ENCODE data around the gene CDPF1. TPM values are rescaled to one million over a fixed set of nuclear protein-coding genes. Genes with fewer than 3 reads are reported as not detected.

The CDPF1 gene
- total RNA-seq, 1 donor from 2014 or later: 14.3 TPM

GRCh38 chr22:46295277-46295971, 45.3 kb upstream of the CDPF1 start:
- POLR2A ChIA-PET: interaction anchor here (0.9 to 2.1 kb wide), 9 partner anchors 15 to 299 kb away, joined by 3 to 29 read pairs (median 5); partner anchors contain the start of genes CDPF1 and TRMU
- H3K27ac Mint-ChIP-seq: peak overlapping the region; percentile 98
- H3K9me3 Mint-ChIP-seq: no peaks in the 10 kb centered on the region
- no peak for ATAC-seq (ENCODE audit: low read depth)
- no peaks in the 10 kb centered on the region for H3K27me3 Mint-ChIP-seq
- CTCF ChIA-PET: interaction anchor here (1.1 to 2.5 kb wide), 6 partner anchors 9 to 178 kb away, joined by 3 to 16 read pairs (median 4); partner anchors contain the start of gene TTC38
- peaks cover 51% of the 10 kb centered on the region for H3K4me1 Mint-ChIP-seq
- no peak for TF ChIP-seq CTCF (IDR thresholded peaks at IDR 0.05)
- no peak for DNase-seq
- peaks cover 2% of the 10 kb centered on the region for H3K36me3 Mint-ChIP-seq (ENCODE audit: low read depth)
- intact Hi-C loops (cut with micrococcal nuclease): loop anchor here (10.0 kb wide), 1 partner anchor 301 kb away; no protein-coding TSS in a partner anchor
- H3K4me3 Mint-ChIP-seq: peak overlapping the region; percentile 89

- TF ChIP-seq CTCF (IDR thresholded peaks at IDR 0.05): no peak
- H3K4me3 Mint-ChIP-seq: peak overlapping the region; percentile 56
- H3K36me3 Mint-ChIP-seq (ENCODE audit: low read depth): peaks cover 2% of the 10 kb centered on the region
- DNase-seq (no peak), ATAC-seq (ENCODE audit: low read depth) (no peak)
- no peaks in the 10 kb centered on the region for H3K9me3 Mint-ChIP-seq
- H3K4me1 Mint-ChIP-seq: peaks cover 55% of the 10 kb centered on the region
- ChIA-PET POLR2A (no interaction called here), CTCF (interaction anchor here (2.3 kb wide), 1 partner anchor 178 kb away, joined by 8 read pairs; no protein-coding TSS in a partner anchor)
- H3K27ac Mint-ChIP-seq: peak overlapping the region; percentile 98
- H3K27me3 Mint-ChIP-seq: no peaks in the 10 kb centered on the region
- intact Hi-C loops (cut with micrococcal nuclease): loop anchor here (10.0 kb wide), 1 partner anchor 300 kb away; no protein-coding TSS in a partner anchor
Measured at GRCh38 chr22:46294784-46295183, 44.7 kb upstream of the CDPF1 start.

DNA sequence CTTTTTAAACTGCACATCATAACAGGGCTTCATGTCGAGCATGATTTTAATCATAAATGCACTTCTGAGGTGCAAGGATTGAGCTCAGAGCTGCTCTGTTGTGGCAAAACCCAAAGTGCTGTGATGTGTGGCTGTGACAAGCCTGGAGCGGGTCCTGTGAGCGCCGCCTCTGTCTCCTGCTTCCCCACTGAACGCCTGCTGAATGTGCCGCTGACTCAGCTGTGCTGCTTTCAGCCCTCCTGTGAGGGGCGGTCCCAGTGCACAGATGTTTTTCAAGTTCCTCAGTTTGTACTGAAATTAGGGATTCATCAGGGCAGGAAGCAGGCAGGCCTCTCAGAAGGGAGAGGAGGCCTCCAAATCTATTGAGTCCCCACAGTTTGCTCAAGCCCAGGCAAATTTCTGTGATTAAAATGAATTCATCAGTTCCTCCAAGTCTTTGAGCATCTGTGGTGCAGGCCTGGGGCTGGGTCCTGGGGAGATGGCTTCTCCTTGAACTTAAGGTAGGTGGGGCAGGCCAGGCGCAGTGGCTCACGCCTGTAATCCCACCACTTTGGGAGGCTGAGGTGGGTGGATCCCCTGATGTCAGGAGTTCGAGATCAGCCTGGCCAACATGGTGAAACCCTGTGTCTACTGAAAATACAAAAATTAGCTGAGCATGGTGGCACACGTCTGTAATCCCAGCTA, 43.6 kb upstream of the CDPF1 start:
- peaks cover 2% of the 10 kb centered on the region for H3K36me3 Mint-ChIP-seq (ENCODE audit: low read depth)
- H3K4me3 Mint-ChIP-seq: peak overlapping the region; percentile 4
- ChIA-PET POLR2A (no interaction called here), CTCF (no interaction called here)
- H3K4me1 Mint-ChIP-seq: peaks cover 65% of the 10 kb centered on the region
- no peak for DNase-seq
- no peaks in the 10 kb centered on the region for H3K9me3 Mint-ChIP-seq
- peak overlapping the region; percentile 50 for H3K27ac Mint-ChIP-seq
- no peak for ATAC-seq (ENCODE audit: low read depth)
- no peaks in the 10 kb centered on the region for H3K27me3 Mint-ChIP-seq
- intact Hi-C loops (cut with micrococcal nuclease): loop anchor here (10.0 kb wide), 1 partner anchor 299 kb away; no protein-coding TSS in a partner anchor
- TF ChIP-seq CTCF (IDR thresholded peaks at IDR 0.05): no peak

- ATAC-seq (ENCODE audit: low read depth): no peak
- Mint-ChIP-seq H3K4me1 (peaks cover 75% of the 10 kb centered on the region), H3K9me3 (no peaks in the 10 kb centered on the region), H3K4me3 (no peak overlapping the region), H3K27me3 (no peaks in the 10 kb centered on the region), H3K27ac (peak overlapping the region; percentile 50), H3K36me3 (ENCODE audit: low read depth) (peaks cover 2% of the 10 kb centered on the region)
- ChIA-PET CTCF (no interaction called here), POLR2A (no interaction called here)
- no peak for TF ChIP-seq CTCF (IDR thresholded peaks at IDR 0.05)
- intact Hi-C loops (cut with micrococcal nuclease): loop anchor here (10.0 kb wide), 1 partner anchor 298 kb away; no protein-coding TSS in a partner anchor
- no peak for DNase-seq
Measured at GRCh38 chr22:46292732-46293131, 42.6 kb upstream of the CDPF1 start.

DNA sequence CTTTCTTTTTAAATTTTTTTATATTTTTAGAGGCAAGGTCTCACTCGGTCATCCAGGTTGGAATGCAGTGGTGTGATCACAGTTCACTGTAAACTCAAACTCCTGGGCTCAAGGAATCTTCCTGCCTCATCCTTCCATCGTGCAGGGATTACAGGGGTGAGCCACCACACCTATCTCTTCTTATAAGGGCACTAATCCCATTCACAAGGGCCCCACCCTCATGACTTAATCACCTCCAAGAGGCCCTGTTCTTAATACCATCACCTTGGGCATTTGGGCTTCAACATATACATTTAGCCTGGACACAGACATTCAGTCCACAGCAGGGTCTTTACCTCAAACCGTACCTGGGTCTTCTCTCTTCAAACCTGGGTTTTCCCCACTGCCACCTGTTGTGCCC, 42.1 kb upstream of the CDPF1 start:
- peaks cover 2% of the 10 kb centered on the region for H3K36me3 Mint-ChIP-seq (ENCODE audit: low read depth)
- H3K9me3 Mint-ChIP-seq: no peaks in the 10 kb centered on the region
- no peak overlapping the region for H3K4me3 Mint-ChIP-seq
- intact Hi-C loops (cut with micrococcal nuclease): loop anchor here (10.0 kb wide), 1 partner anchor 297 kb away; no protein-coding TSS in a partner anchor
- ChIA-PET POLR2A (no interaction called here), CTCF (no interaction called here)
- H3K27me3 Mint-ChIP-seq: no peaks in the 10 kb centered on the region
- TF ChIP-seq CTCF (IDR thresholded peaks at IDR 0.05): no peak
- no peak for DNase-seq
- H3K27ac Mint-ChIP-seq: no peak overlapping the region
- ATAC-seq (ENCODE audit: low read depth): no peak
- peaks cover 75% of the 10 kb centered on the region for H3K4me1 Mint-ChIP-seq
